ENCODE measurements around the gene CUEDC1.

GRCh38 chr17:57995076-57995956 is 40.1 kb upstream of the CUEDC1 start:
- TF ChIP-seq EZH2 (IDR thresholded peaks at IDR 0.05; ENCODE audit: insufficient read depth, poor library complexity, severe bottlenecking) (no peak), EZH2phosphoT487 (IDR thresholded peaks at IDR 0.05; ENCODE audit: insufficient read depth, low read depth) (no peak)
